ENCODE data around the gene IRX4.

Gene IRX4

DNA sequence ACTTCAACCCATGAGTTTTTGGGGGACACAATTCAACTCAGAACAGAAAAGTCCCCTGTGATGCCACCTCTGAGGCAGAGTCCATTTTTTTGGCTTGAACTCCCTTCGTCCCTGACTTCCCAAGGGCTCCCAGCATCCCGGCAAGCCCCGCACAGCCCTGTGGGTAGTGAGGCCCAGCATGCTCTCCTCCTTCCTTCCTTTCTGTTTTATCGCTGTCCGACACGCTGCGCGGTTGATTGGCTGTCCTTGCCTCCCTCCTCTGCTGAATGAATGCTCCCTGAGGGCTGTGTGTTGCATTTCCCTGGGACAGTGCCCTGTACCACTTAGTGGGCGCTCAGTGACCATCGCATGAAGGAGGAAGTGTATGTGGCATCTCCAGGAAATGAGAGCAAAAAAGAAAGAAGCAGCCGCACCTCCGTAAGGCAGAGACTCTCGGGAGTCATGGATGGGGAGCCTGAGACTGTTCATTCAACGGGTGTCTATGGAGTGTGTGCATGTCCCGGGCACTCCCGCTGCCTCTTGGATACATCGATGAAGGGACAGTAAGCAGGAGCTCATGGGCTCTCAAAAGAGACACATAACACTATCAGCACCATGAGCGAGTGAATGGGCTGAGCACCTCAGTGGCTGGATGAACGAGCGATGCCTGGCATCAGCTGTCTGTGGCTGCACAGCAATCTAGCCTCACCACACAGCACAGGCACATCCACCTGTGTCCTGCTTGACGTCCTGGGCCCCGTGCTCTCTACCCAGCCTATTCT lies 10.1 kb upstream of the IRX4 start:
- no peak for DNase-seq (ENCODE audit: low read depth in 1 of 2, low spot score in 1 of 2)

GRCh38 chr5:1892211-1892610 lies 9.5 kb upstream of the IRX4 start:
- DNase-seq (ENCODE audit: low read depth in 1 of 2, low spot score in 1 of 2): no peak

GRCh38 chr5:1891391-1891790 lies 8.7 kb upstream of the IRX4 start:
- no peak for DNase-seq (ENCODE audit: low read depth in 1 of 2, low spot score in 1 of 2)

GRCh38 chr5:1890296-1890695 lies 7.6 kb upstream of the IRX4 start:
- no peak for DNase-seq (ENCODE audit: low read depth in 1 of 2, low spot score in 1 of 2)

DNA sequence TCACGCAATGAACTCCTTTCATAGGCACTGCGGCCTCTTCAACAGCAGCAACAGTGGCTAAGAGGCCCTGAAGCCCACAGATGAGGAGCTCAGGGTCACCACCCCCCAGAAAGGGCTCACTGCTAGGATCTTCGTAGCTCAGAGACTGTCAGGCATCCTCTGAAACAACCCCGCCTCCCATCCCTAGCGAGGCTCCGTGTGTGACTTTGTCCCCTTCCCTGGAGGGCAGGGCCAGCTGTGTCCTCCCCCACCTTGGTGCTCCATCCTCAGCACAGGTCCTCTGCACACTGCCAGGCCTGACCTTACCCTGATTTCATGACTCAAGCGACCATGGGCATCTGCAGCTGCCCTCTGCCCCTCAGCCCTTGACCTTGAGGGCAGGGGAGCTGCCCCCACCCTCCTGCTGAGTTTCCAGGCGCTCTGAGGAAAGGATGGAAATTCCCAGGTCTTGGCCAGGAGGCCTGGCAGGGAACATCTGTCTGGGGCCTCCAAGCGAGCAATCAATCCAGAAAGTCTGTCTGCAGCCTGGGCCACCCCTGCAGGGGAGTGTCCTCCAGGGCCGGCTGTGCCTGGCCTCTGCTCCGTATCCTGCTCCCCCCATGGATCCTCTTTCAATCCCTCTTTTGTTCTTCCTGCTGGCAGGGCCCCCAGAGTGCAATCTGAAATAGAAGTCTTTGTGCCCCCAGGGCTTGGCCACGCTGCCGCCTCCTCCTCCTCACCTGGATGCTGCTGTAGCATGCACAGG lies 6.8 kb upstream of the IRX4 start:
- DNase-seq (ENCODE audit: low read depth in 1 of 2, low spot score in 1 of 2): no peak

DNA sequence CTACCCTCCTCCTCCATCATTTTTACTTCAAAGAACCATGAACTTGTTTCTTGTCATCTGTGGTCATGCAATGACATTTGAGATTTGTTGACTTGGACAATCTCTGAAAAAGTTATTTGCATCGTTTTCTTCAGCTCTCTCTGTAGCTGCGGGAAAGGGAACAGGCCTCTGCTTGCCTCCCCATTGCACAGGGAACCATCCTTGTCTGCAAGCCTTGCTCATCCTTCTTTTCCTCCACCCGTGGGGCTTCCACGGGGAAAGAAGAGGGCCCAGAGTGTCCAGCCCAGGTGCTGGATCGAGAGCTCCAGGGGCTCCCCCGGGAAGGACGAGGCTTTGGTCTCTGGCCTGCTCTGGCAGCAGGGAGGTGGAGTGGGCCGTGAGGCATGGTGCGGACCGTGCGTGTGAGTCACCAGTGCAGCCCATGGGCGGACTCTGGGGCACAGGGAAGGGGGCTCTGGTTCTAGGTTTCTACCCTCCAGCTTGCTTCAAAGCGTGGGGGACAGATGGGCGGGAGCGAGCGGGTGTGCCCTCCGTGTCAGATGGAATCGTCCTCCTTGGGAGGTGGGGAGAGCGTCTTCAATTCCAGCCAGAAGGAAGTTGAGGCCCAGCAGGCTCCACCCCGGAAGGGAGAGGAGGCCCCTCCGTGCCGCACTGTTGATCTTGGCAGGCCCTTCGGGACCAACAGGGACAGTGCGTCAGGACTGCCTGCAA lies 6.0 kb upstream of the IRX4 start:
- DNase-seq (ENCODE audit: low read depth in 1 of 2, low spot score in 1 of 2): no peak

- DNase-seq (ENCODE audit: low read depth in 1 of 2, low spot score in 1 of 2): no peak
Observed at GRCh38 chr5:1887588-1888360, 5.0 kb upstream of the IRX4 start.

DNA sequence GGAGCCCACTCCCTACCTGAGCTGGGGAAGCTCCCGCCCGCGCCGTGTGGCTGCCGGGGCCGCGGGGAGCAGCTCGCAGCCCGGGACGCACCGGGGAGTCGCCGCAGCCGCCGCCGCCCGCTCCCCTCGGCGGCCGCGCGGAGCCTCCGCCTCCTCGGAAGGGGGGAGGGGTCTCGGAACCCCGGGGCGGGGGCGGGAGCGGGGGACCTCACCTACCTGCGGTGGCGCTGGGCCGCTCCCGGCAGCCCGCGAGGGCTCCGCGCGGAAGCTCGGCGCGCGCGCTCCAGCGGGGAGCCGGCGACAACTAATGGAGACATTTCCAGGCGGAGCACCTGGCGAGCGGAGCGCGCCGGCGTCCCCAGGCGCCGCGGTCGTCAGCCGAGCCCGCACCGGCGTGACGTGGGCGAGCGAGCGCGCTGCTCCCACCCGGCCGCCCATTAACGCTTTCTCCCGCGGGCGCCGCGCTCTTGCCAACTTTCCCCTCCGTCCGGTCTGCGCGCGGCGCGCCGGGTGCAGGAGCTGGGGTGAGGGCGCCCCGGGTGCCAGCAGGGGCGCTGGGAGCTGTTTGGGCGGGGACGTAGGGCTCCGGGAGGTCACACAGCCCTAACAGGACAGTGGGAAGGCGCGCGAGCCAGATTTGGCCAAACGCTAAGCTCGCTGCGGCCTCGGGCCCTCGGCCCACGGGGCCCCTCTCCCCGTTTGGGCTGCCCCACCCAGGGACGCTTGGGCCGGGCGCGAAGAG lies 4.3 kb upstream of the IRX4 start:
- no peak for DNase-seq (ENCODE audit: low read depth in 1 of 2, low spot score in 1 of 2)

GRCh38 chr5:1885868-1886845 lies 3.4 kb upstream of the IRX4 start:
- no peak for DNase-seq (ENCODE audit: low read depth in 1 of 2, low spot score in 1 of 2)

DNA sequence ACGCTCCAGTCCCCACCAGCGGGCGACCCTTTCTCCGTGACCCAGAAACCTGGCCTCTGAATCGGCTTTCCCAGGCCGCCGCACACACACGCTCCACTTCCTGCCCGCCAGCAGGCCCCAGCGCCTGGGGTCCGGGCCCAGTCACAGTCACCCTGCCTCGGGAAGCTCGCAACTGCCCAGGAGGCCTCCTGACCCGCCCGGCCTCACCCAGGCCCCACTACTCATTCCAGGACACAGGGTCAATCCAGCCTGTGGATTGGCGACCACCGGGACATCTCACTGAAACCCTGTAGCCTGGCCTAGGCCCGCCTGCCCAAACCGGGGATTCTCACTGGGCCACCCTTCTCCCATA lies 2.7 kb upstream of the IRX4 start:
- DNase-seq (ENCODE audit: low read depth in 1 of 2, low spot score in 1 of 2): no peak

DNA sequence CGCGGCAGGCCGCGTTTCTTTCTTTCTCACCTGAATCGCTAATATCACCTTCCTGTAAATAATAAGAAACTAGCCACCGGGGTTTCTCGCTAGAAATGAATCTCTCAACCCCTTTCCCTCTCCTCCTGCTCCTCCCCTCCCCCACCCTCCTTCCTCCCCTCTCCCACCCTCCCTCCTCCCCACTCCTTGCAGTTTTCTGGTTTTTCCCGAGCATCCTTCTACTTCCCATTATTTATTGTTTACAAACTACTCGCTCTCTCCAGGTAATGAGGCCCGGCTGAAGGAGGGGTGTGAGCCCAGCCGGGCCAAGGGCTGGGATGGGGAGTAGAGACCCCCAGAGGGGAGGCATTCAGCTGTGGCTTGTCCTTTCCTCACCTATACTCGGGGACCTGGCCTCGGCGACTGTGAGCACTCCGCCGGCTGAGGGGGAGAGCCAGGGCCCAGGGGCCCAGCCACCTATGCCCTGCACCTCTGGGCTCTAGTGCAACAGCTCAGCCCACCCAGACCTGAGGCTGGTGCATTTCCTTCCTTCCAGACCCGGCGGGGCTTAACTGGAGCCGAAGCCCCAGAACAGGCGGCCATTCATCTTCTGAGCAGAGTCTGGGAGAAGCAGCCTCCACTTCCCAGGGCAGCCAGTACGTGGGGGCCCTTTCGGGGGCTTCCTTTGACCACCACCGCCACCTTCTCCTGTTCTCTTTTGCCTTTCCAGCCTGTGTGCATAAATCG lies 2.1 kb upstream of the IRX4 start:
- no peak for DNase-seq (ENCODE audit: low read depth in 1 of 2, low spot score in 1 of 2)

DNA sequence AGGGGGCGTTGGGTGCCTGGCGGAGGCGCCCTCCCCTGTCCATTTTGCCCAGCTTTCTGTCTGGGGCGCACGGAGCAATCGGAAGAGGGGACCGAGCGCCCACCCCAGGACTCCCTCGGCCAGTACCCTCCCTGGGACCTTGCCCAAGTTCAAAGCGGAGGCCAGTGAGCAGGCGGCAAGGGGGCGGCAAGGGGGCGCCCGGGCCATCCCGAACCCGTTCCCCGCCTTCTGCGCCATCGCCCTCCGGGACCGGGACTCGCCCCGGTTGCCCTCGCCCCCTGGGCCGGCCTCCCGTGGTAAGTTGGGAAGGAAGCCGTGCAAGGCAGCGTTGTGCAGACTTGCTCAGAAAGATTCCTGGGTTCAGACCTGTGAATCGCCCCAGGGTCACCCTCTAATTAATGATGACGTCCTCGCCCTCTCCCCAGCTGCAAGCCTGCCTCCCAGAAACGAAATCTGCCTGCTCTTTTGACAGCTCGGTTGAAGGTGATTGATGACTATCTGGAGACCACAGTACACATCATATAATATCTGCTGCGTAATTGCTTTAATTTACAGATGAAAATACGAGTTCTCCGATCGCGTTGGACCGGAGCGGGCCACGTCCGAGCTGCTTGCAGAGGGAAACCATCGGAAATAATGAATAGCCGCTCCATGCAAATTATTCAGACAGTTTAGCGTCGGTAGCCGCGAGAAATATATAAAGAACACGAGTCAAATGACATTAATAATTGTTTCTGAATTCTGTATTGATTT lies 1.4 kb upstream of the IRX4 start:
- DNase-seq (ENCODE audit: low read depth in 1 of 2, low spot score in 1 of 2): no peak

GRCh38 chr5:1883120-1883924 lies 597 bp upstream of the IRX4 start:
- DNase-seq (ENCODE audit: low read depth in 1 of 2, low spot score in 1 of 2): no peak

- DNase-seq (ENCODE audit: low read depth in 1 of 2, low spot score in 1 of 2): no peak
Observed at GRCh38 chr5:1881731-1882336, 891 bp downstream of the IRX4 start.

DNA sequence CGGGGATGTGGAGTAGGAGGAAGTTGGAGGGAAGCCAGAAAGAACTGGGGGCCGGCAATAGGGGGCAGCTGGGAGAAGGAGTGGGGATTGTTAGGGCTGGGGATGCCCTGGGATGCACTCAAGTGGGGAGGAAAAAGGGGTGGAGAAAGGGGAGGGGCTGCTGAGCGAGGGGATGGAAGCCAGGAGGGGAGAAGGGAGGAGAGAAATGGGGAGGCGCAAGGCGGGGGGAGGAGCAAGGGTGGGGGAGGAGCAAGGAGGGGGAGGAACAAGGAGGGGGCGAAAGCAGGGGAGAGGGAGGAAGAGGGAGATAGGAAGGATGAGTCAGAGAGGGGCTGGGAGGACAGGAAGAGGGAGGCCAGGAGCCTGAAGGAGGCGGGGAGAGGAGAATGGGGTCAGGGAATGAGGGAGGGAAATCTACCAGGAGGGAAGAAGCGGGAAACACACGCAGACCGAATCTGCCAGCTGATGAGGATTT lies 1.6 kb downstream of the IRX4 start:
- no peak for DNase-seq (ENCODE audit: low read depth in 1 of 2, low spot score in 1 of 2)

- no peak for DNase-seq (ENCODE audit: low read depth in 1 of 2, low spot score in 1 of 2)
Observed at GRCh38 chr5:1880377-1881025, 2.2 kb downstream of the IRX4 start.
